Thyroid gland (tissue), 4 donors: Measurements from ENCODE around the gene CTDSPL. TPM values are rescaled to one million over a fixed set of nuclear protein-coding genes. Genes with fewer than 3 reads are reported as not detected.

ENCODE experiments used
- DNase-seq, 2 donors: peaks; one replicate each; pipeline ENCODE4 v3.0.0-alpha.2; 2019
- H3K27ac ChIP-seq, 3 donors: fragments of 200-600 bp; sonication (generic); 1 replicate in 2 of 3; 2 replicates in 1 of 3; pipeline ENCODE4 v1.5.1; 2016 to 2019; ENCODE audit warnings: mild to moderate bottlenecking in 1 of 3, moderate library complexity in 1 of 3
- H3K27me3 ChIP-seq: fragments of 200-600 bp; sonication (generic); one replicate; pipeline ENCODE4 v1.5.1; 2019
- H3K36me3 ChIP-seq, 2 donors: fragments of 200-600 bp; sonication (generic); one replicate each; pipeline ENCODE4 v1.5.1; 2016 to 2019
- H3K4me1 ChIP-seq, 2 donors: fragments of 200-600 bp; sonication (generic); one replicate each; pipeline ENCODE4 v1.5.1; 2017 to 2019
- H3K4me3 ChIP-seq, 3 donors: fragments of 200-600 bp; sonication (generic); replicated peaks in 1 of 3; 1 replicate in 2 of 3; 2 replicates in 1 of 3; pipeline ENCODE4 v1.5.1; 2016; ENCODE audit warnings: mild to moderate bottlenecking in 1 of 3
- H3K9me3 ChIP-seq: fragments of 200-600 bp; sonication (generic); one replicate; pipeline ENCODE4 v1.5.1; 2017
- CTCF ChIP-seq, 6 experiments: fragments of 200-600 bp in 3 of 6; fragments of 450-650 bp in 3 of 6; sonication (generic) in 3 of 6; IDR thresholded peaks; one replicate each; pipeline ENCODE4 v1.5.1; 2016 to 2019; ENCODE audit warnings: antibody characterized with exemption in 6 of 6, mild to moderate bottlenecking in 2 of 6, inconsistent platforms in 1 of 6, moderate library complexity in 1 of 6
- POLR2A ChIP-seq, 2 donors: fragments of 450-650 bp; IDR thresholded peaks; one replicate each; pipeline ENCODE4 v1.6.1; 2017; ENCODE audit warnings: antibody characterized with exemption in 2 of 2, mild to moderate bottlenecking in 2 of 2, moderate library complexity in 1 of 2
- WGBS, 2 donors: methylation state at CpG; one replicate each; pipeline ENCODE4 v1.1.5; 2017; 5-methylcytosine and 5-hydroxymethylcytosine counted together
- intact Hi-C: fragments of 100-400 bp; cut with DNase I; formaldehyde crosslinking; loops from one replicate; pipeline ENCODE4 v1.15.1; 2023
- total RNA-seq, 4 donors: library from RNA; depleted of rRNA; stranded (reverse); fragments of >200 nt; gene quantifications; one replicate each; pipeline ENCODE4 v1.2.3, GENCODE V29; 2016

CTDSPL gene
- total RNA-seq, 4 donors from 2014 or later = 23.6 to 37.9 (median 29.8) TPM

GRCh38 chr3:37945807-37946530 lies 84.3 kb downstream of the CTDSPL start:
- intact Hi-C loops = no loop called here
- Histone ChIP-seq H3K4me1 (peaks cover 42% of the 10 kb centered on the region in 2 donors), H3K36me3 (no peaks in the 10 kb centered on the region), H3K9me3 (no peaks in the 10 kb centered on the region), H3K27ac (peak overlapping the region; percentile 71 to 81 (median 71)), H3K4me3 (no peak overlapping the region), H3K27me3 (no peaks in the 10 kb centered on the region)
- DNase-seq = peak; percentile 66 to 79
- WGBS, 2 donors = 32 to 35% methylated on average over 8 of the region's 8 CpGs
- TF ChIP-seq CTCF (IDR thresholded peaks at IDR 0.05) (no peak), POLR2A (IDR thresholded peaks at IDR 0.05) (no peak)

DNA sequence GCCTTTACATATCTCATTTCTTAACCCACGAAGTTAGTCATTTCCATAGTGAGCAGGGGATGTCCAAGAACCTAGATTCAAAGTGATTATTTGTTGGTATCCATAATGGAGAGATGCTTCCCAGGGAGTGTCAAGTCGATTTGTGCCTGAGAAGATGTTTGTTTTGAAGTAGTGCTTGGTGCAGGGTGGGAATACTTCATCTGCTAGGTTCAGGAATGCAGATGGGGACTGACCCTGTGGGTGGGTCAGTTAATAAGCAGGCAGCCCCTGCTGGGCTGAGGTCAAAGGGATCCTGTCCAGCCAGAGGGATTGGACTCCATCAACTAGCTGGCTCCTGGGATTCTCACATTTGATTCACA lies 84.8 kb downstream of the CTDSPL start:
- WGBS, 2 donors = 37 to 56% methylated on average over 2 of the region's 2 CpGs
- no peak for TF ChIP-seq POLR2A (IDR thresholded peaks at IDR 0.05)
- TF ChIP-seq CTCF (IDR thresholded peaks at IDR 0.05) = no peak
- intact Hi-C loops = no loop called here
- no peak overlapping the region for H3K4me3 ChIP-seq
- H3K9me3 ChIP-seq = no peaks in the 10 kb centered on the region
- DNase-seq = no peak
- no peaks in the 10 kb centered on the region for H3K36me3 ChIP-seq
- peaks cover 42% of the 10 kb centered on the region in 2 donors for H3K4me1 ChIP-seq
- H3K27me3 ChIP-seq = no peaks in the 10 kb centered on the region
- H3K27ac ChIP-seq = peak overlapping the region; percentile 71 to 81 (median 71)

DNA sequence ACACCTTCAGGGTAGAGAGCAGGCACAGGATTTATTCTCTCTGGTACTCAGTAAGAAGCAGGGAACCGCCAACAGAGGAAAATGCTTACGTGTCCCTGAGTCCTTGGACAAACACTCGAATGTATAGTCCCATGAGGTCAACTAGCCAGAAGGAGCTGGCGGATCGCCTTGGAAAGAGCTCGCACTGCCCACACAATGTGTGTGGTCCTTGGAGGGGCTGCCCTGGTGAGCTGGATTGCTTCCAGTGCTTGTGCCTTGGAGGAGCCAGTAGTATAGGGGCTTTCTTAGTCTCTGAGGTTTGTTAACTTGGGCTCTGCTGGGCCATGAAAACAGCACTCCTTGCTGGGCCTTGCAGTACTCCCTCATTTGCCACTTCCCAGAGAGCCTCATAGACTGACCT lies 88.2 kb downstream of the CTDSPL start:
- no peak overlapping the region for H3K27ac ChIP-seq
- DNase-seq = no peak
- H3K4me1 ChIP-seq = peaks cover 21 to 24% of the 10 kb centered on the region in 2 donors
- H3K4me3 ChIP-seq = no peak overlapping the region
- H3K36me3 ChIP-seq = no peaks in the 10 kb centered on the region
- H3K9me3 ChIP-seq = no peaks in the 10 kb centered on the region
- TF ChIP-seq CTCF (IDR thresholded peaks at IDR 0.05) = no peak
- TF ChIP-seq POLR2A (IDR thresholded peaks at IDR 0.05) = no peak
- intact Hi-C loops = no loop called here
- H3K27me3 ChIP-seq = no peaks in the 10 kb centered on the region
- WGBS, 2 donors = 63 to 75% methylated on average over 3 to 6 of the region's 6 CpGs

- intact Hi-C loops = no loop called here
These were observed 90.9 kb downstream of the CTDSPL start for GRCh38 chr3:37952564-37952963.

More at GRCh38 chr3:37952564-37952963, 90.9 kb downstream of the CTDSPL start:
- no peaks in the 10 kb centered on the region for H3K36me3 ChIP-seq
- H3K27me3 ChIP-seq = no peaks in the 10 kb centered on the region
- 97 to 100% methylated on average over 1 of the region's 1 CpG for WGBS, 2 donors
- no peak for DNase-seq
- TF ChIP-seq POLR2A (IDR thresholded peaks at IDR 0.05) (no peak), CTCF (IDR thresholded peaks at IDR 0.05) (no peak)
- no peak overlapping the region for H3K27ac ChIP-seq
- H3K4me1 ChIP-seq = no peaks in the 10 kb centered on the region
- H3K9me3 ChIP-seq = no peaks in the 10 kb centered on the region
- no peak overlapping the region for H3K4me3 ChIP-seq
